Gastrocnemius medialis (tissue), 4 donors: ENCODE measurements around the gene HSPA1L.

Source experiments
- POLR2A ChIP-seq, 2 donors: fragments of 450-650 bp; IDR thresholded peaks; one replicate each; pipeline ENCODE4 v1.6.1; 2017; ENCODE audit warnings: antibody characterized with exemption in 2 of 2, mild to moderate bottlenecking in 2 of 2, moderate library complexity in 2 of 2
- TF ChIP-seq, protein P1 (sequence below), 5 experiments: fragments of 450-650 bp in 3 of 5; fragments of 200-600 bp in 2 of 5; sonication (generic) in 2 of 5; IDR thresholded peaks in 4 of 5; conservative IDR thresholded peaks in 1 of 5; 1 replicate in 4 of 5; 2 replicates in 1 of 5; pipeline ENCODE4 v1.5.1; 2016 to 2019; ENCODE audit warnings: antibody characterized with exemption in 5 of 5, mild to moderate bottlenecking in 3 of 5, moderate library complexity in 3 of 5

DNA sequence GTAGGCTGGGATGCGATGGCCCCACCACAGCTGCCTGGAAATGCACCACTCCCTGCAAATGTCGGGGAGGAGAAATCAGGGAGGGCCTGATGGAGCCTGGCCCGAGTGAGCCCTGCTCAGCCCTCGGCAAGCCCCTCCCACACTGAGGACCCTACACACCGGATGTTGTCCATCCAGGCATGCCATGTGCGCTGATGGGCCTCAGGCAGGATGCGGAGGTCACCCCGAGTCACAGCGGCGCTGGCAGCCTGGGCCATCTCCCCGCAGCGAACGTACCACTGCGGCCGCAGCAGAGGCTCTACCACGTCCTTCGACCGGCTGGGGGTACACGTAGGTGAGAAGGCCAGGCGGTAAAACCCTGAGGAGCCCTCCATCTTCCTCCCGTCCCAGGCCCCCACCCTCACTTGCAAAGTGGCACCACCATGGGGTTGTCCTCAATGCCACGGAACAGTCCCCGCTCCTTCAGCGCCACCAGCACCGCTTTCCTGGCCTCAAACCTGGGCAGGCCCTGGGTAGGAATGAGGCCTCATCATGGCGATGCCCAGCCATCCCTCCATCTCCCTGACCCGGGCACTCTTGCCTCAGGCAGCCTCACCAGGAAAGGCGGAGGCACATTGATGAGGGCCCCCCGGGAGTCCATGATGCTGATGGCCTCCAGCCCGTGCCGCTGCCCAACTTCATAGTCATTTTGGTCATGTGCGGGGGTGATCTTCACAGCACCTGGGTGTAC is 32.8 kb downstream of the HSPA1L start:
- TF ChIP-seq, protein P1, sequence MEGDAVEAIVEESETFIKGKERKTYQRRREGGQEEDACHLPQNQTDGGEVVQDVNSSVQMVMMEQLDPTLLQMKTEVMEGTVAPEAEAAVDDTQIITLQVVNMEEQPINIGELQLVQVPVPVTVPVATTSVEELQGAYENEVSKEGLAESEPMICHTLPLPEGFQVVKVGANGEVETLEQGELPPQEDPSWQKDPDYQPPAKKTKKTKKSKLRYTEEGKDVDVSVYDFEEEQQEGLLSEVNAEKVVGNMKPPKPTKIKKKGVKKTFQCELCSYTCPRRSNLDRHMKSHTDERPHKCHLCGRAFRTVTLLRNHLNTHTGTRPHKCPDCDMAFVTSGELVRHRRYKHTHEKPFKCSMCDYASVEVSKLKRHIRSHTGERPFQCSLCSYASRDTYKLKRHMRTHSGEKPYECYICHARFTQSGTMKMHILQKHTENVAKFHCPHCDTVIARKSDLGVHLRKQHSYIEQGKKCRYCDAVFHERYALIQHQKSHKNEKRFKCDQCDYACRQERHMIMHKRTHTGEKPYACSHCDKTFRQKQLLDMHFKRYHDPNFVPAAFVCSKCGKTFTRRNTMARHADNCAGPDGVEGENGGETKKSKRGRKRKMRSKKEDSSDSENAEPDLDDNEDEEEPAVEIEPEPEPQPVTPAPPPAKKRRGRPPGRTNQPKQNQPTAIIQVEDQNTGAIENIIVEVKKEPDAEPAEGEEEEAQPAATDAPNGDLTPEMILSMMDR (IDR thresholded peaks at IDR 0.05 in 4 of 5, conservative IDR thresholded peaks at IDR 0.05 in 1 of 5) = no peak
- no peak for TF ChIP-seq POLR2A (IDR thresholded peaks at IDR 0.05)
